Stimulated activated naive CD4-positive, alpha-beta T cell treated with Interleukin-2 at 50 U/mL for 16 hours (primary cell): ENCODE measurements around the gene FOXB2.
"Not testable (repeated sequence)": the region's sequence is repeated elsewhere in the genome, so short reads cannot be mapped to it uniquely, and the experiment has no call there.

ENCODE experiments used
- DNase-seq: peaks from one replicate; lab custom pipeline; 2025; lab: John Stamatoyannopoulos, UW

FOXB2 gene

GRCh38 chr9:77016526-77017504, 2.6 kb upstream of the FOXB2 start:
- DNase-seq, result no peak

DNA sequence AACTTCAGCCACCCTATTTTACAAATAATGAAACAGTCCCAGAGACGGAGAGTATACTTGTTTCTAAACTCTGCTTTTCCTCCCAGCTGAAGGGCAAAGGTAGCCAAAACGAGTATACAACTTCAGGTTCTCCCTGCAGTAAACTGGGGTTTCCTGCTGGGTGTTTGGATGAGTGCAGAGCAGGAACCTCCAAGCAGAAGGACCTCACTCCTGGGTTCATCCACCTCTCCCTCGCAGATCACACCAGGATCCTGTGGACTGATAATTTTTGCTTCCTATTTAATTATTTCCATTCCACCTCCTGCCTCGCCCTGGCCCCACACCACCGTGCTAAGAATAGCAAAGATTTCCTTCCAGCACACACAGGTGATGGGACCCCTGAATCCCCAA, 2.0 kb upstream of the FOXB2 start:
- DNase-seq, result no peak

- no peak for DNase-seq
Measured at GRCh38 chr9:77018058-77018968, 1.1 kb upstream of the FOXB2 start.

- no peak for DNase-seq
Measured at GRCh38 chr9:77018969-77019235, 553 bp upstream of the FOXB2 start.

DNA sequence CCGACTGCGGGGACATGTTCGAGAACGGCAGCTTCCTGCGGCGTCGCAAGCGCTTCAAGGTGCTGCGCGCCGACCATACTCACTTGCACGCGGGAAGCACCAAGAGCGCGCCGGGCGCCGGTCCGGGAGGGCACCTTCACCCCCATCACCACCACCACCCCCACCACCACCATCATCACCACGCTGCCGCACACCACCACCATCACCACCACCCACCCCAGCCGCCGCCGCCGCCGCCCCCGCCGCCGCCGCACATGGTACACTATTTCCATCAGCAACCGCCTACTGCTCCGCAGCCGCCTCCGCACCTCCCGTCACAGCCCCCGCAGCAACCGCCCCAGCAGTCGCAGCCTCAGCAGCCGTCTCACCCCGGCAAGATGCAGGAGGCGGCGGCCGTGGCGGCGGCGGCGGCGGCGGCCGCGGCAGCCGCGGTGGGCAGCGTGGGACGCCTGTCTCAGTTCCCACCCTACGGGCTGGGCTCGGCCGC, 514 bp downstream of the FOXB2 start:
- no peak for DNase-seq

DNA sequence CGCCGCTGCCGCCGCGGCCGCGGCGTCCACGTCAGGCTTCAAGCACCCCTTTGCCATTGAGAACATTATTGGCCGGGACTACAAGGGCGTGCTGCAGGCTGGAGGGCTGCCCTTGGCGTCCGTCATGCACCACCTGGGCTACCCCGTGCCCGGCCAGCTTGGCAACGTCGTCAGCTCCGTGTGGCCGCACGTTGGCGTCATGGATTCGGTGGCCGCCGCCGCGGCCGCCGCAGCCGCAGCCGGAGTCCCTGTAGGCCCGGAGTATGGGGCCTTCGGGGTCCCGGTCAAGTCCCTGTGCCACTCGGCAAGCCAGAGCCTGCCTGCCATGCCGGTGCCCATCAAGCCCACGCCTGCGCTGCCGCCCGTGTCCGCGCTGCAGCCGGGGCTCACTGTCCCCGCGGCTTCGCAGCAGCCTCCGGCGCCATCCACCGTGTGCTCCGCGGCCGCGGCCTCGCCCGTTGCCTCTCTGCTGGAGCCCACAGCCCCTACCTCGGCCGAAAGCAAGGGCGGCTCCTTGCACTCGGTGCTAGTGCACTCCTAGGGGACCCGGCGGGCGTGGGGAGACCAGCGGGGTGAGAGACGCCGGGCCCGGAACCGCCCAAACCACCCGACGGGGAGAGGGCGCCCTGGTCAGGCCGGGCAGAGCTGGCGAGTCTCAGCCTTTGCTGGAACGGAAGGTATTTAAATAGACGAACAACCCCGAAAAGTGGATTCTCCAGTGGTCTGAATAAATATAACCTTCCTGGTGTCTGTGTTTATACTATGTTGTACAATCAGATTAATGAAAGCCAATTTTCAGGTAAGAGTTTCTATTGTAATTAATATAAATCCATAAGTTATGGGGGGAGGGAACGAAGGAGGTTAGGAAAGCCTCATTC, 1.2 kb downstream of the FOXB2 start:
- no peak for DNase-seq

DNA sequence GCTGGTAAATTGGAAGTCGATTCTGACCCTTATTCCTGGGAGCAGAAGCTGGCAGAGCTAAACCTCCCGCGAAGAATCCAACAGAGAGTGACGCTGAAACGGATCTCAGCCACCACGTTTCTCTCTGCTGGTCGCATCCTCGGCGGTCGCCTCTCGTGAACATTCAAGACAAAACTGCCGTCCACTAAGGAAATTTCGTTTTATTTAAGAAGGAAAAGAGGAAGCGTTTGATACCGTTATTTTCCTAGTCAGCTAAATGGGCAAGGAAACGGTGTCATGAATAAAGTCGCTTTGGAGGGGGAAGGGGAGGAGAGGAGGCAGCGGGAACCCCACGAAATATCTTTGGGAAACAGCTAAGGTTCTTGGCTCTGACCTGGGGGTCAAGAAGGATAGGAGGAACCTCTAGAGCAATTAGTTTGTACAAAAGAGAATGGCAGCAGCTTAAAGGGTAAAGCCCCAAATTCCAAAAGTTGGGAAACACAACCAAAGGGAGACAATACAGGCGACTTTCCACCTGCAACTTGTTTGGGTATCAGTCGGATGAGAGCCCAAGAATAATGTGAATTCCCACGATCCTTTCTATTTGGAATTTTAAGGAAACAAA, 1.9 kb downstream of the FOXB2 start:
- DNase-seq, result no peak

GRCh38 chr9:77021922-77022782, 2.7 kb downstream of the FOXB2 start:
- DNase-seq, result no peak

GRCh38 chr9:77022783-77023440, 3.5 kb downstream of the FOXB2 start:
- DNase-seq, result no peak

- no peak for DNase-seq
Measured at GRCh38 chr9:77023726-77024125, 4.3 kb downstream of the FOXB2 start.

DNA sequence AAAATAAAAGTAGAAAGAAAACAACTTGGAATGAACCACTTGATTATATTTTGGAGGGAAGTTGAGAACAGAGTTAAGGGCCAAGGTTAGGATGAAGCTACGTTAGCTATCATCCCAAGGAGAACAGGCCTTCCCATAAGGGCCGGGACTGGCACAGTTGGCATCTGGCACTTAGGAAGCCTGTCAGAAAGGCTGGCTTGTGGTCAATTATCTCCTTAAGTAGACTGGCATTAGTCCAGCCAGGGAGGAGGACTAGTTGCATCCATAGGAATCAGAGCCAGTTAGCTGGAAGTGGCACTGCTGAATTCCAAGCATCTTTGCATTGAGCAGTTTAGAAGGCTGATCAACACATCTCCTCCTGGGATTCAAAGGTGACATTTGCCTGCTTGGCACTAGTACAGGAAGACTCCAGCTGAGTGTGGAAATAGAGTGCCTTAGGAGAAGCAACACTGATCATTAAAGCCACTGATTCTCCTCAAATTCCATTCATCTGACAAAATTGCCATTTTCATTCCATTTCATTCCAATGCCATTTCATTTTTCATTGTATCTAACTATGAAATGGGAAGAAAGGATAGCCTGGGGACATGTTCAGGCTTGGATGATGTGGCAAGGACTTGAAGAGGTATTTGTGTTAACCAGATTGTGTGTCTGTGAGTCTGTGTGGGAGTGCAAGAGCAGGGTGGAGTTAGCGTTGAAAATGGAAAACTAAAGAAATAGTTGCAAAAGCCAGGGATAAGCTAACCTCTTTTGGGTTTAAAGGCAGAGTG, 5.5 kb downstream of the FOXB2 start:
- no peak for DNase-seq

DNA sequence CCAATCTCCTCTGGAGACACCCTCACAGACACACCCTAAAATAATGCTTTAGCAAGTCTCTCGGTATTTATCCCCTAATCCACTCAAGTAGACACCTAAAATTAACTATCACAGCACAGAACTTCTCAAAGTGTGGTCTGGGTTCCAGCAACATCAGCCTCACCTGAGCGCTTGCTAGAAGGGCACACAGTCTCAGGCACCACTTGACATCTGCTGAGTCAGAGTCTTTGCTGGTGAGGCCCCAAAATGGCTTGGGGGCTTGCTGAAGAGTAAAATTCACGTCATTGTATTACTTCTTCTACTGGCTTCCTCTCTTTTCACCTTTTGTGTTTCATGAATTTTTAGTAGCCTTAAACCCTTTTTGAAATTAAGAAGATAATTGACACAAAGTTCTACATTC, 9.0 kb downstream of the FOXB2 start:
- no peak for DNase-seq

DNA sequence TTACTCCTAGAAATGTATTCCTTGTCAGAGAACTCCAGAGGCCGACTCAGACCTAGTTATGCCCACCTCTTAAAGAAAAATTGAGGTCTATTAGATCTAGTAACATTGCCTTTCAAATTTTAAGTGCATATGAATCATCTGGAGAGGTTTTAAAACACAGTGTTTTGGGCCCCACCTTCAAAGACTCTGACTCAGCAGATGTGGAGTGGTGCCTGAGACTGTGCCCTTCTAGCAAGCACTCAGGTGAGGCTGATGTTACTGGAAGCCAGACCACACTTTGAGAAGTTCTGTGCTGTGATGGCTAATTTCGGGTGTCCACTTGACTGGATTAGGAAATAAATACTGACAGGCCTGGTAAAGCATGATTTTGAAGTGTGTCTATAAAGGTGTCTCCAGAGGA, 10.6 kb downstream of the FOXB2 start:
- DNase-seq, result no peak

- DNase-seq, result no peak
Measured at GRCh38 chr9:77038281-77039036, 19.0 kb downstream of the FOXB2 start.

- no peak for DNase-seq
Measured at GRCh38 chr9:77040340-77040739, 20.9 kb downstream of the FOXB2 start.

GRCh38 chr9:77043743-77044142, 24.3 kb downstream of the FOXB2 start:
- not testable (repeated sequence) for DNase-seq

GRCh38 chr9:77060681-77061080, 41.2 kb downstream of the FOXB2 start:
- DNase-seq, result not testable (repeated sequence)

DNA sequence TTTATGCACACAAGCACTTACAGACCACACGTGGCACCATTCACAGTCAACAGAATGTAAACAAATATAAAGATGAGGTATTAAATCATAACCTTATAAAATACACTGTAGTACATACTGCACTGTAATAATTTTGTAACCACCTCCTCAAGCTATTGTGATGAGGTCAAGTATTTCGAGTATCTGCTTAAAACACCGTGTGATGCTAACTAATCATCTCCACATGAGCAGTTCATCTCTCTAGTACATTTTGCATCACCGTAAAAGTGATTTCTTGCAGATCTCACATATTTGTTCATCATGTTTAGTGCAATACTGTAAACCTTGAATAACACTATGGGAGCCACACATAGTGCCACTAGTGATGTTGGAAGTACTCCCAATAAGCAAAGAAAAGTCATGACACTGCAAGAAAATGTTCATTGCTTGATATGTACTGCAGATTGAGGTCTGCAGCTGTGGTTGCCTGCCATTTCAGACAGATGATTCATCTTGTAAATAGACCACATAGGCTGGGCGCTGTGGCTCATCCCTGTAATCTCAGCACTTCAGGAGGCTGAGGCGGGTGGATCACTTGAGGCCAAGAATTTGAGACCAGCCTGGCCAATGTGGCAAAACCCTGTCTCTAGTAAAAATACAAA, 44.3 kb downstream of the FOXB2 start:
- no peak for DNase-seq
